ENCODE results near the gene GAB1.
A peak's percentile ranks its signal among the peaks of the same experiment; 100 is the strongest.

The GAB1 gene

GRCh38 chr4:143417679-143418403 is 81.2 kb downstream of the GAB1 start:
- DNase-seq, result no peak

- no peak for DNase-seq
Measured at GRCh38 chr4:143420227-143420626, 83.6 kb downstream of the GAB1 start.

- no peak for DNase-seq
Measured at GRCh38 chr4:143421609-143422008, 84.9 kb downstream of the GAB1 start.

- DNase-seq, result peak; percentile 67
Measured at GRCh38 chr4:143424276-143424675, 87.6 kb downstream of the GAB1 start.

- DNase-seq, result no peak
Measured at GRCh38 chr4:143431526-143432257, 95.0 kb downstream of the GAB1 start.

- DNase-seq, result no peak
Measured at GRCh38 chr4:143432258-143432591, 95.5 kb downstream of the GAB1 start.

- DNase-seq, result no peak
Measured at GRCh38 chr4:143433231-143433630, 96.6 kb downstream of the GAB1 start.

- no peak for DNase-seq
Measured at GRCh38 chr4:143435955-143436354, 99.3 kb downstream of the GAB1 start.

GRCh38 chr4:143437476-143437875 is 100.8 kb downstream of the GAB1 start:
- DNase-seq, result no peak

GRCh38 chr4:143437937-143438336 is 101.3 kb downstream of the GAB1 start:
- DNase-seq, result no peak

GRCh38 chr4:143438710-143439109 is 102.0 kb downstream of the GAB1 start:
- peak; percentile 14 for DNase-seq

GRCh38 chr4:143441109-143441508 is 104.4 kb downstream of the GAB1 start:
- DNase-seq, result no peak

- DNase-seq, result no peak
Measured at GRCh38 chr4:143441678-143442077, 105.0 kb downstream of the GAB1 start.

- no peak for DNase-seq
Measured at GRCh38 chr4:143443728-143444127, 107.1 kb downstream of the GAB1 start.

GRCh38 chr4:143451186-143451585 is 114.5 kb downstream of the GAB1 start:
- no peak for DNase-seq

GRCh38 chr4:143455211-143455610 is 118.5 kb downstream of the GAB1 start:
- DNase-seq, result no peak

GRCh38 chr4:143458966-143459365 is 122.3 kb downstream of the GAB1 start:
- DNase-seq, result no peak

GRCh38 chr4:143473334-143474126 is 136.9 kb downstream of the GAB1 start:
- no peak for DNase-seq

GRCh38 chr4:143477487-143477886 is 140.8 kb downstream of the GAB1 start:
- DNase-seq, result no peak

GRCh38 chr4:143481361-143481760 is 144.7 kb downstream of the GAB1 start:
- no peak for DNase-seq

- peak; percentile 48 for DNase-seq
Measured at GRCh38 chr4:143482840-143483239, 146.2 kb downstream of the GAB1 start.

- peak; percentile 23 for DNase-seq
Measured at GRCh38 chr4:143486314-143486713, 149.6 kb downstream of the GAB1 start.

- DNase-seq, result no peak
Measured at GRCh38 chr4:143488687-143489086, 152.0 kb downstream of the GAB1 start.

- DNase-seq, result peak; percentile 2
Measured at GRCh38 chr4:143489106-143489505, 152.4 kb downstream of the GAB1 start.
